Lower leg skin (tissue), 3 donors: ENCODE results near the gene ISOC2.

ENCODE experiments used
- POLR2A ChIP-seq, 2 donors: fragments of 450-650 bp; IDR thresholded peaks; one replicate each; pipeline ENCODE4 v1.6.1; 2016 to 2017; ENCODE audit warnings: antibody characterized with exemption in 2 of 2, mild to moderate bottlenecking in 1 of 2, moderate library complexity in 1 of 2
- TF ChIP-seq, protein P1 (sequence below), 3 donors: fragments of 450-650 bp; IDR thresholded peaks; one replicate each; pipeline ENCODE4 v1.5.1; 2016; ENCODE audit warnings: antibody characterized with exemption in 3 of 3, mild to moderate bottlenecking in 3 of 3, moderate library complexity in 2 of 3

DNA sequence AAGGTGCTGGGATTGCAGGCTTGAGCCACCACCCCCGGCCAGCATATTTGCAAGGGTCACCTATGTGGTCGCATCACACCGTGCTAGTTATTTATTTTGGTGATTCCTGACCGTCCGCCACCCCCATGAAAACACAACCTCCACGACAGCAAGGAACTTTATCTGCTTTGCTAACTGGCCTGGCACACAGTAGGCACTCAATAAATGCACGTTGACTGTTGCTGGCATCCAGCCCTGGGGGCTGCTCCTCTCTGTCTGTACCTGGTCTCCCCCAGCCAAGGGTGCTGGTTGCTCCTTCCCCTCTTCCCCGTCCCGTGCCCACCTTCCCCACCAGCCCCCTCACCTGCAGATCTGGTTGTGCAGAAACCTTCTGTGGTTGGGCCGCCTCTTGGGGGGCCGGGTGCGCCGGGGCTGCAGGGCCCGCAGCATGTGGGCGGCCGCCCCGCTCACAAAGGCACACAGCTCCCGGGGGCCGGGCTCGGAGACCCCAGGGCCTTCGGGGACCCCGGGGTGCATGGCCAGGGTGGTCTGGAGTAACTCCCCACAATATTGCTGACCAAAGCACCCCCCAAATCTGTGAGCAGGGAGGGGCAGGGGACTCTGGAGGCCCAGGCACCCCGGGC, 2.7 kb upstream of the ISOC2 start:
- TF ChIP-seq, protein P1, sequence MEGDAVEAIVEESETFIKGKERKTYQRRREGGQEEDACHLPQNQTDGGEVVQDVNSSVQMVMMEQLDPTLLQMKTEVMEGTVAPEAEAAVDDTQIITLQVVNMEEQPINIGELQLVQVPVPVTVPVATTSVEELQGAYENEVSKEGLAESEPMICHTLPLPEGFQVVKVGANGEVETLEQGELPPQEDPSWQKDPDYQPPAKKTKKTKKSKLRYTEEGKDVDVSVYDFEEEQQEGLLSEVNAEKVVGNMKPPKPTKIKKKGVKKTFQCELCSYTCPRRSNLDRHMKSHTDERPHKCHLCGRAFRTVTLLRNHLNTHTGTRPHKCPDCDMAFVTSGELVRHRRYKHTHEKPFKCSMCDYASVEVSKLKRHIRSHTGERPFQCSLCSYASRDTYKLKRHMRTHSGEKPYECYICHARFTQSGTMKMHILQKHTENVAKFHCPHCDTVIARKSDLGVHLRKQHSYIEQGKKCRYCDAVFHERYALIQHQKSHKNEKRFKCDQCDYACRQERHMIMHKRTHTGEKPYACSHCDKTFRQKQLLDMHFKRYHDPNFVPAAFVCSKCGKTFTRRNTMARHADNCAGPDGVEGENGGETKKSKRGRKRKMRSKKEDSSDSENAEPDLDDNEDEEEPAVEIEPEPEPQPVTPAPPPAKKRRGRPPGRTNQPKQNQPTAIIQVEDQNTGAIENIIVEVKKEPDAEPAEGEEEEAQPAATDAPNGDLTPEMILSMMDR (IDR thresholded peaks at IDR 0.05): no peak
- TF ChIP-seq POLR2A (IDR thresholded peaks at IDR 0.05): no peak
